GM23248 (cell line): ENCODE data around the gene RELT. TPM values are rescaled to one million over a fixed set of nuclear protein-coding genes. Genes with fewer than 3 reads are reported as not detected.

ENCODE experiments used
- DNase-seq: peaks from one replicate; pipeline ENCODE4 v3.0.0-alpha.2; 2015
- H2AFZ ChIP-seq: fragments of 200-600 bp; sonication (generic); 2 replicates; pipeline ENCODE4 v1.6.1; 2016; ENCODE audit warnings: antibody characterized with exemption
- H3F3A ChIP-seq: fragments of 200-600 bp; sonication (generic); 2 replicates; pipeline ENCODE4 v1.6.1; 2016; ENCODE audit warnings: mild to moderate bottlenecking, antibody characterized with exemption, mixed run types; ENCODE audit not compliant: insufficient read depth
- H3K27ac ChIP-seq: fragments of 200-600 bp; sonication (generic); 2 replicates; pipeline ENCODE4 v1.5.1; 2016; ENCODE audit warnings: mild to moderate bottlenecking
- H3K27me3 ChIP-seq: fragments of 200-600 bp; sonication (generic); replicated peaks from 2 replicates; pipeline ENCODE4 v1.6.1; 2016; ENCODE audit warnings: mild to moderate bottlenecking; ENCODE audit not compliant: insufficient read depth
- H3K36me3 ChIP-seq: fragments of 200-600 bp; sonication (generic); 2 replicates; pipeline ENCODE4 v1.6.1; 2016; ENCODE audit warnings: low read depth, mild to moderate bottlenecking
- H3K4me1 ChIP-seq: fragments of 200-600 bp; sonication (generic); 2 replicates; pipeline ENCODE4 v1.6.1; 2016; ENCODE audit warnings: mild to moderate bottlenecking; ENCODE audit not compliant: insufficient read depth
- H3K4me2 ChIP-seq: fragments of 200-600 bp; sonication (generic); one replicate; pipeline ENCODE4 v1.6.1; 2016; ENCODE audit warnings: mild to moderate bottlenecking; ENCODE audit not compliant: unreplicated experiment
- H3K4me3 ChIP-seq: fragments of 200-600 bp; sonication (generic); 2 replicates; pipeline ENCODE4 v1.5.1; 2016; ENCODE audit warnings: mild to moderate bottlenecking
- H3K79me2 ChIP-seq: fragments of 200-600 bp; sonication (generic); 2 replicates; pipeline ENCODE4 v1.6.1; 2016; ENCODE audit warnings: mild to moderate bottlenecking; ENCODE audit not compliant: insufficient read depth
- H3K9ac ChIP-seq: fragments of 200-600 bp; sonication (generic); 2 replicates; pipeline ENCODE4 v1.6.1; 2016; ENCODE audit warnings: mild to moderate bottlenecking
- H3K9me2 ChIP-seq: fragments of 200-600 bp; sonication (generic); 2 replicates; pipeline ENCODE4 v1.6.1; 2016; ENCODE audit warnings: mixed run types, mild to moderate bottlenecking, moderate library complexity; ENCODE audit not compliant: insufficient read depth
- H3K9me3 ChIP-seq: fragments of 200-600 bp; sonication (generic); one replicate; pipeline ENCODE4 v1.6.1; 2017; ENCODE audit warnings: low read depth
- H4K20me1 ChIP-seq: fragments of 200-600 bp; sonication (generic); 2 replicates; pipeline ENCODE4 v1.6.0; 2016; ENCODE audit not compliant: insufficient read depth
- EZH2 ChIP-seq: fragments of 200-600 bp; sonication (generic); IDR thresholded peaks from 2 replicates; pipeline ENCODE4 v1.6.1; 2018; ENCODE audit warnings: antibody characterized with exemption, mild to moderate bottlenecking; ENCODE audit not compliant: insufficient read depth, poor library complexity, severe bottlenecking
- EZH2phosphoT487 ChIP-seq: fragments of 200-600 bp; sonication (generic); IDR thresholded peaks from 2 replicates; pipeline ENCODE4 v1.6.1; 2018; ENCODE audit warnings: antibody characterized with exemption, moderate library complexity, mild to moderate bottlenecking, low read depth; ENCODE audit not compliant: insufficient read depth
- WGBS, 2 experiments: methylation state at CpG; one replicate each; pipeline ENCODE4 v1.1.6; 2015 to 2017; ENCODE audit warnings: low lambda C conversion rate in 2 of 2, low coverage in 1 of 2; ENCODE audit errors: missing lambda C conversion rate in 2 of 2; 5-methylcytosine and 5-hydroxymethylcytosine counted together
- in situ Hi-C: fragments of 300-500 bp; cut with MboI; formaldehyde crosslinking; loops from 2 replicates; pipeline ENCODE4 v1.15.0; 2020
- polyA plus RNA-seq: library from polyadenylated mRNA; unstranded; fragments of >200 nt; fragmentation: Nextera tagmentation; extraction: Ambion mirVana; gene quantifications from 2 replicates; pipeline ENCODE4 v1.2.1, GENCODE V29; 2016
- total RNA-seq: library from RNA; depleted of rRNA; stranded (reverse); fragments of >200 nt; shearing (Covaris generic); gene quantifications from 2 replicates; pipeline ENCODE4 v1.2.3, GENCODE V29; 2014

RELT gene
- total and polyA plus RNA-seq, 2 experiments from 2014 or later: 2.9 to 8.2 TPM

- Histone ChIP-seq H3K9me2 (no peaks in the 10 kb centered on the region), H3K36me3 (peaks cover 11% of the 10 kb centered on the region; the same call in 1 of the 2 replicates), H2AFZ (no peak overlapping the region), H4K20me1 (peaks cover 3% of the 10 kb centered on the region; the same call in 1 of the 2 replicates), H3K27me3 (no peaks in the 10 kb centered on the region), H3K4me3 (no peak overlapping the region), H3K9me3 (no peaks in the 10 kb centered on the region), H3K4me1 (no peaks in the 10 kb centered on the region), H3K27ac (no peak overlapping the region), H3K4me2 (no peak overlapping the region), H3K79me2 (peaks cover 55% of the 10 kb centered on the region), H3K9ac (0 out of 2 replicates have a peak overlapping the region, but pooled peaks have one; percentile 29), H3F3A (peaks cover 4% of the 10 kb centered on the region; the same call in 1 of the 2 replicates)
- in situ Hi-C loops: no loop called here
- DNase-seq: peak; percentile 89
- no peak for TF ChIP-seq EZH2
- WGBS, 2 experiments: 20 to 22% methylated on average over 16 of the region's 16 CpGs
Observed at GRCh38 chr11:73350908-73351636, 25.1 kb upstream of the RELT start.

- peaks cover 37% of the 10 kb centered on the region for H3K79me2 ChIP-seq
- no peak overlapping the region for H3K4me3 ChIP-seq
- peak overlapping the region; percentile 8; the same call in 1 of the 2 replicates for H3K9ac ChIP-seq
- no peak overlapping the region for H3K4me2 ChIP-seq
- no peak overlapping the region for H3K27ac ChIP-seq
- no peaks in the 10 kb centered on the region for H3K27me3 ChIP-seq
- in situ Hi-C loops: no loop called here
- no peak overlapping the region for H2AFZ ChIP-seq
- no peak for TF ChIP-seq EZH2
- TF ChIP-seq EZH2phosphoT487: no peak
- H3K9me3 ChIP-seq: no peaks in the 10 kb centered on the region
- peaks cover 11% of the 10 kb centered on the region; the same call in 1 of the 2 replicates for H3K36me3 ChIP-seq
- no peak for DNase-seq
- H3K9me2 ChIP-seq: no peaks in the 10 kb centered on the region
- no peaks in the 10 kb centered on the region; the same call in 1 of the 2 replicates for H3K4me1 ChIP-seq
- H3F3A ChIP-seq: peaks cover 4% of the 10 kb centered on the region
- WGBS, 2 experiments: 95 to 97% methylated on average over 4 of the region's 4 CpGs
- no peaks in the 10 kb centered on the region for H4K20me1 ChIP-seq
Observed at GRCh38 chr11:73353422-73353821, 22.8 kb upstream of the RELT start.

GRCh38 chr11:73355109-73355508 is 21.1 kb upstream of the RELT start:
- no peak overlapping the region for H3K4me3 ChIP-seq
- H3K27ac ChIP-seq: no peak overlapping the region
- no peak for TF ChIP-seq EZH2phosphoT487
- no peak for TF ChIP-seq EZH2
- no peak for DNase-seq
- no peaks in the 10 kb centered on the region for H3K9me2 ChIP-seq
- no peaks in the 10 kb centered on the region for H3K9me3 ChIP-seq
- no peak overlapping the region for H3K9ac ChIP-seq
- no peak overlapping the region for H2AFZ ChIP-seq
- H3K4me1 ChIP-seq: peaks cover 4% of the 10 kb centered on the region; the same call in 1 of the 2 replicates
- no peaks in the 10 kb centered on the region for H3K27me3 ChIP-seq
- no peak overlapping the region for H3K4me2 ChIP-seq
- H3K36me3 ChIP-seq: peaks cover 13% of the 10 kb centered on the region; the same call in 1 of the 2 replicates
- no peaks in the 10 kb centered on the region for H4K20me1 ChIP-seq
- H3F3A ChIP-seq: peaks cover 8% of the 10 kb centered on the region
- in situ Hi-C loops: no loop called here
- WGBS, 2 experiments: 83 to 92% methylated on average over 4 of the region's 4 CpGs
- peaks cover 30% of the 10 kb centered on the region for H3K79me2 ChIP-seq

GRCh38 chr11:73356979-73357860 is 19.0 kb upstream of the RELT start:
- no peak overlapping the region for H3K9ac ChIP-seq
- H3K36me3 ChIP-seq: peaks cover 33% of the 10 kb centered on the region
- in situ Hi-C loops: no loop called here
- peaks cover 4% of the 10 kb centered on the region; the same call in 1 of the 2 replicates for H3K4me1 ChIP-seq
- H3K27me3 ChIP-seq: no peaks in the 10 kb centered on the region
- H3K79me2 ChIP-seq: peaks cover 17% of the 10 kb centered on the region
- 95 to 96% methylated on average over 21 to 22 of the region's 22 CpGs for WGBS, 2 experiments
- H3K27ac ChIP-seq: 0 out of 2 replicates have a peak overlapping the region, but pooled peaks have one; percentile 36
- peaks cover 5% of the 10 kb centered on the region; the same call in 1 of the 2 replicates for H3F3A ChIP-seq
- no peaks in the 10 kb centered on the region for H3K9me3 ChIP-seq
- H3K4me2 ChIP-seq: no peak overlapping the region
- TF ChIP-seq EZH2: no peak
- no peak for TF ChIP-seq EZH2phosphoT487
- H4K20me1 ChIP-seq: no peaks in the 10 kb centered on the region
- no peak overlapping the region for H2AFZ ChIP-seq
- H3K4me3 ChIP-seq: no peak overlapping the region
- no peaks in the 10 kb centered on the region for H3K9me2 ChIP-seq
- no peak for DNase-seq
